ENCODE data around the gene USP20.
A peak's percentile ranks its signal among the peaks of the same experiment; 100 is the strongest.

Gene USP20

DNA sequence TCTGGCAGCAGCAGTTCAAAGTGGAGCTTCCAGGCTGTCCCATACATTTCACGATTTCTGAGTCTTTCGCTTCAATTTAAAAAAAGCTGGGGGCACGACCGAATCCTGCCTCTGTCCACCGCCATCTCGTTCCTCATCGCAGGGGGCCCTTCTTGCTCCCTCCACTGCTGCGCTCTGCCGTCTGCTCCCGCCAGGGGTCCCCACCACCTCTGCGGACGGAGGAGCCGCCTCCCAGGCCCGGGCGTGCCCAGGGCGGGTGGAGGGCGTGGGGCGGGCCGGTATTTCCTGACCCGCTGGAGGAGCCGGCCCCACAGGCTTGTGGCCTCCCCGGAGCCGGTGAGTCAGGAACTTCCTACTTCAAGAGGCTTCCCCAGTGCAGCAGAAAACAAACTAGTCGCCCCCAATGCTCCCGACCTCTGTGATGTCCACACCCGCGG lies 50.4 kb downstream of the USP20 start:
- Histone ChIP-seq H3K9me2 (ENCODE audit: low read depth, low read length) (no peaks in the 10 kb centered on the region), H3K4me1 (ENCODE audit: insufficient read depth, low read length, severe bottlenecking) (peaks cover 63% of the 10 kb centered on the region), H3K4me2 (ENCODE audit: low read length) (peak overlapping the region; percentile 67), H4K20me1 (ENCODE audit: insufficient read depth, low read length) (no peaks in the 10 kb centered on the region), H2AFZ (ENCODE audit: low read length) (no peak overlapping the region), H3K79me2 (ENCODE audit: insufficient read depth, low read length) (no peaks in the 10 kb centered on the region), H3K9ac (ENCODE audit: low read length) (peak overlapping the region; percentile 60; the same call in 1 of the 2 replicates), H3K27me3 (ENCODE audit: insufficient read depth, low read length) (no peaks in the 10 kb centered on the region), H3K4me3 (ENCODE audit: low read depth, low read length, poor library complexity, severe bottlenecking) (peak overlapping the region; percentile 57), H3K36me3 (ENCODE audit: insufficient read depth, low read length) (no peaks in the 10 kb centered on the region), H3F3A (ENCODE audit: insufficient read depth, low read length) (0 out of 2 replicates have a peak, but pooled peaks cover 4% of the 10 kb centered on the region), H3K9me3 (ENCODE audit: low read length) (no peaks in the 10 kb centered on the region), H3K27ac (ENCODE audit: low read depth, low read length, poor library complexity, severe bottlenecking) (peak overlapping the region; percentile 91)
- no peak for TF ChIP-seq EZH2 (IDR thresholded peaks at IDR 0.05; ENCODE audit: borderline replicate concordance, low read length)
- TF ChIP-seq, protein P1, sequence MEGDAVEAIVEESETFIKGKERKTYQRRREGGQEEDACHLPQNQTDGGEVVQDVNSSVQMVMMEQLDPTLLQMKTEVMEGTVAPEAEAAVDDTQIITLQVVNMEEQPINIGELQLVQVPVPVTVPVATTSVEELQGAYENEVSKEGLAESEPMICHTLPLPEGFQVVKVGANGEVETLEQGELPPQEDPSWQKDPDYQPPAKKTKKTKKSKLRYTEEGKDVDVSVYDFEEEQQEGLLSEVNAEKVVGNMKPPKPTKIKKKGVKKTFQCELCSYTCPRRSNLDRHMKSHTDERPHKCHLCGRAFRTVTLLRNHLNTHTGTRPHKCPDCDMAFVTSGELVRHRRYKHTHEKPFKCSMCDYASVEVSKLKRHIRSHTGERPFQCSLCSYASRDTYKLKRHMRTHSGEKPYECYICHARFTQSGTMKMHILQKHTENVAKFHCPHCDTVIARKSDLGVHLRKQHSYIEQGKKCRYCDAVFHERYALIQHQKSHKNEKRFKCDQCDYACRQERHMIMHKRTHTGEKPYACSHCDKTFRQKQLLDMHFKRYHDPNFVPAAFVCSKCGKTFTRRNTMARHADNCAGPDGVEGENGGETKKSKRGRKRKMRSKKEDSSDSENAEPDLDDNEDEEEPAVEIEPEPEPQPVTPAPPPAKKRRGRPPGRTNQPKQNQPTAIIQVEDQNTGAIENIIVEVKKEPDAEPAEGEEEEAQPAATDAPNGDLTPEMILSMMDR (IDR thresholded peaks at IDR 0.05; ENCODE audit: low read length): peak; percentile 81

DNA sequence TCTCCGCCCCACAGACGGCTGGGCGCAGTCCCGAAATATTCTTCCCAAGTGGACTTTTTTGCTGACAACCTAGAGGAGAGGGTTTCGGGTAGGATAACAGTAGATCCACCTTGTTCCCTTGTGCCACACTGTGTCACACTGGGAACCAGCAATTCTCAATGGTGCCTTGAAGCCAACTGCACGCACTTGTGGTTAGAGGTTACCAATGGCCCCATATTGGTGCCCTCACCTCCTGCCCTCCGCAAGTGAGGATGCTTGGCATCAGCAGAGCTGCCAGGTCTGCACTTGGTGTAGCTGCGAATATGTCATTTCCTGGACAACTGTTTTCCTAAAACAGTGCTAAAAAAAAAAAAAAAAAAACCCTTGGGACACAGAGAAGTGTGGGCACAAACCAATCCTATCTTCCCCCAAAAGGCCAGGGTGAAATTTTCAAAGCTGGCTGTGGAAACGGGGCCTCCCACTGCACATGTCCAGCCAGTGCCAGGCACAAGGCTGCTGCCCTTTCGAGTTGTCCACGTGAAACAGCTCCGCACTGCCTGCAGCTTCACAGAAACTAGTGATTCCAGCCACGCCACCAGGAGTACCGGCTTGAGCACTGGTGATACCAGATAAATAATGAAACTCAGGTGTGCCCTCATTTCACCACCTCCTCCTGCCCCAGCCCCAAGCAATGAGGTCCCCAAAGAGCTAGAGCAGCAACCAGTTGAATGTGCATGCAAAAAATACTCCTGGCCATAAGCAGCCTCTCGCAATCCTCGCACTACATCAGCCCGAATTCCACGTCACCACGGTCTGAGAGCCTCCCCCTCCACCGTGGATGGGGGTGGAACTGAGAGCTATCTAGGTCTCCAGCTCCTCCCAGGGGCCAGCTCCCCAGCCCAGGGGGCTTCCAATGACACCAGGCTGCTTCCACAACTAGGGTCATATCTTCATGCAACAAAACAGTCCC lies 51.2 kb downstream of the USP20 start:
- Histone ChIP-seq H3K79me2 (ENCODE audit: insufficient read depth, low read length) (no peaks in the 10 kb centered on the region), H3K4me3 (ENCODE audit: low read depth, low read length, poor library complexity, severe bottlenecking) (peak overlapping the region; percentile 57), H3K9me2 (ENCODE audit: low read depth, low read length) (no peaks in the 10 kb centered on the region), H3K36me3 (ENCODE audit: insufficient read depth, low read length) (no peaks in the 10 kb centered on the region), H3K27me3 (ENCODE audit: insufficient read depth, low read length) (no peaks in the 10 kb centered on the region), H3F3A (ENCODE audit: insufficient read depth, low read length) (0 out of 2 replicates have a peak, but pooled peaks cover 4% of the 10 kb centered on the region), H3K4me2 (ENCODE audit: low read length) (peak overlapping the region; percentile 67), H3K4me1 (ENCODE audit: insufficient read depth, low read length, severe bottlenecking) (peaks cover 64% of the 10 kb centered on the region), H2AFZ (ENCODE audit: low read length) (no peak overlapping the region), H3K9ac (ENCODE audit: low read length) (no peak overlapping the region; the same call in 1 of the 2 replicates), H3K9me3 (ENCODE audit: low read length) (no peaks in the 10 kb centered on the region), H3K27ac (ENCODE audit: low read depth, low read length, poor library complexity, severe bottlenecking) (peak overlapping the region; percentile 91), H4K20me1 (ENCODE audit: insufficient read depth, low read length) (no peaks in the 10 kb centered on the region)
- TF ChIP-seq, protein P1 (IDR thresholded peaks at IDR 0.05; ENCODE audit: low read length): no peak
- no peak for TF ChIP-seq EZH2 (IDR thresholded peaks at IDR 0.05; ENCODE audit: borderline replicate concordance, low read length)

DNA sequence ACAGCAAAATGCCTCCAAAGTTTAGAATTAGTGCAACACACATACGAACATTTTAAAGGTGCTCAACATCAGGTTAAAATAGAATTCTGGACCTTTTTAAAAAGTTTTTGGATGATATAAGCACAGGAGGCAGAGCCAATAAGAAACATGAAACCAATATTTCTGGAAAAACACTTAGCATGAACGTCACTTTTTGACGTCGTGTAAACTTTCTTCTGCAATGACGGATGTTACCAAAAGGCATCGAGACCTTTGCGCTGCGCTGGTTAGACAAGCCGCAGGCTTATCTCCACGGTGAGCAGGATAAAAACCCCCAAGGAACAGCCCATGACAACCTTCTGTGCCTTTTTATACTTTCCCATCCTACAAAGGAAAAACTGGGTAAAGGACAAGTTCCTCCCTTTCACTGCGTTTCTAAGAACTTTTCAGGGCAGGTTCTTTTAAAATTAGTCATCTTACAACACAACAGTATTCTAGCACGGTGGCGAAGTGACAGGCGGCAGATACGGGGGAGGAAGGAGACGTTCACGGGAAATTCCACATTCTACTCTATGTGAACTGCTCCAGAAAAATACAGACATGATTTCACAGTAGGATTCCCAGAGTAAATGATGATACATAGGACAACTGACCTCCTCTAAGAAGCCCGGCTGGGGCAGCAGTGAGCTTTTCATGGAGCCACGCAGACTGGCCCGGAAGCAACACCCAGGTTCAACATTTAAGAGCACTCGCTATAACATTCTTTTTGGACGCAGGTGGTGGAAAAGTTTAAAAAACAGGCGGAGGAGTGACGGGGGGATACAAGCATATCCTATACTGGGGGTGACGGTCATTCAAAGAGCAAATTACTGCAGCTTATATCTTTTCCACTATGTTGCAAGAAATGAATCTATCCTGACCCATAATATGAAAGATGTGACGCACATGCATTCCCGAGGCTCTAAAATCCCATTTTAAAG lies 52.4 kb downstream of the USP20 start:
- H3K27ac ChIP-seq (ENCODE audit: low read depth, low read length, poor library complexity, severe bottlenecking): peak overlapping the region; percentile 91
- no peak for TF ChIP-seq EZH2 (IDR thresholded peaks at IDR 0.05; ENCODE audit: borderline replicate concordance, low read length)
- TF ChIP-seq, protein P1 (IDR thresholded peaks at IDR 0.05; ENCODE audit: low read length): peak; percentile 18; the same call in 1 of the 2 replicates
- H3K36me3 ChIP-seq (ENCODE audit: insufficient read depth, low read length): no peaks in the 10 kb centered on the region
- peaks cover 75% of the 10 kb centered on the region for H3K4me1 ChIP-seq (ENCODE audit: insufficient read depth, low read length, severe bottlenecking)
- peak overlapping the region; percentile 67 for H3K4me2 ChIP-seq (ENCODE audit: low read length)
- no peaks in the 10 kb centered on the region for H3K27me3 ChIP-seq (ENCODE audit: insufficient read depth, low read length)
- H3K9me2 ChIP-seq (ENCODE audit: low read depth, low read length): no peaks in the 10 kb centered on the region
- no peaks in the 10 kb centered on the region for H3K9me3 ChIP-seq (ENCODE audit: low read length)
- H2AFZ ChIP-seq (ENCODE audit: low read length): no peak overlapping the region
- H3K4me3 ChIP-seq (ENCODE audit: low read depth, low read length, poor library complexity, severe bottlenecking): peak overlapping the region; percentile 57
- no peaks in the 10 kb centered on the region for H3K79me2 ChIP-seq (ENCODE audit: insufficient read depth, low read length)
- 0 out of 2 replicates have a peak, but pooled peaks cover 4% of the 10 kb centered on the region for H3F3A ChIP-seq (ENCODE audit: insufficient read depth, low read length)
- H3K9ac ChIP-seq (ENCODE audit: low read length): peak overlapping the region; percentile 43; the same call in 1 of the 2 replicates
- H4K20me1 ChIP-seq (ENCODE audit: insufficient read depth, low read length): no peaks in the 10 kb centered on the region

All from OCI-LY1 (cell line).